Kidney epithelial cell (primary cell): ENCODE results near the gene ELMO3. TPM values are rescaled to one million over a fixed set of nuclear protein-coding genes. Genes with fewer than 3 reads are reported as not detected.
A peak's percentile ranks its signal among the peaks of the same experiment; 100 is the strongest.

Experiments used
- DNase-seq: peaks from one replicate; pipeline ENCODE4 v3.0.0-alpha.2; 2010; ENCODE audit warnings: low read depth
- H3K27me3 ChIP-seq: 2 replicates; pipeline ENCODE4 v1.6.0; 2011; ENCODE audit warnings: low read length; ENCODE audit not compliant: control insufficient read depth, insufficient read depth
- H3K36me3 ChIP-seq: 2 replicates; pipeline ENCODE4 v1.5.1; 2011; ENCODE audit warnings: low read length; ENCODE audit not compliant: control insufficient read depth, insufficient read depth
- H3K4me3 ChIP-seq: 2 replicates; pipeline ENCODE4 v1.5.1; 2011; ENCODE audit warnings: low read depth, mild to moderate bottlenecking, control low read depth, low read length
- CTCF ChIP-seq: IDR thresholded peaks from 2 replicates; pipeline ENCODE4 v1.5.1; 2011; ENCODE audit warnings: mild to moderate bottlenecking, moderate library complexity, low read length, control low read depth, inconsistent platforms; ENCODE audit not compliant: insufficient read depth, poor library complexity, severe bottlenecking
- total RNA-seq: library from RNA; depleted of rRNA; stranded (reverse); fragments of >200 nt; gene quantifications from 2 replicates; pipeline ENCODE4 v1.2.3, GENCODE V29; 2015

Gene ELMO3
- total RNA-seq, 1 donor from 2014 or later = 5.9 TPM

DNA sequence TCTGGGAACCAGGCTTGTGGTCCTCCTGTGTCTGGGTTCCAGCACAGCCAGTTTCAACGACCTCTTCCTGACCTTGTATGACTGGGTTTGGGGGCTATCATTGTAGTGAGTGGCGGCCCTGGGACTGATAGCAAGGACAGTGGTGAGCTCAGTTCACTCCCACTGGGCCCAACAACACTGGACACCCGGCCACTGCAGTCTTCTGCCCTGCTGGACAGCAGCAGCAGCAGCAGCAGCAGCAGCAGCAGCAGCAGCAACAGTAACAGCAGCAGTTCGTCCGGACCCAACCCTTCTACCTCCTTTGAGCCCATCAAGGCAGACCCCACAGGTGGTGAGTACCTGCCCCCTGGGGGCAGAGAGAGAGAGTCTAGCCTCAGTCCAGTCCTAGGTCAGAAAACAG, 3.3 kb upstream of the ELMO3 start:
- no peaks in the 10 kb centered on the region for H3K27me3 ChIP-seq
- no peak overlapping the region for H3K4me3 ChIP-seq
- peaks cover 2% of the 10 kb centered on the region for H3K36me3 ChIP-seq
- no peak for TF ChIP-seq CTCF
- no peak for DNase-seq

GRCh38 chr16:67196881-67197280, 2.0 kb upstream of the ELMO3 start:
- no peaks in the 10 kb centered on the region for H3K27me3 ChIP-seq
- no peak for TF ChIP-seq CTCF
- peaks cover 2% of the 10 kb centered on the region for H3K36me3 ChIP-seq
- no peak overlapping the region for H3K4me3 ChIP-seq
- DNase-seq = no peak

DNA sequence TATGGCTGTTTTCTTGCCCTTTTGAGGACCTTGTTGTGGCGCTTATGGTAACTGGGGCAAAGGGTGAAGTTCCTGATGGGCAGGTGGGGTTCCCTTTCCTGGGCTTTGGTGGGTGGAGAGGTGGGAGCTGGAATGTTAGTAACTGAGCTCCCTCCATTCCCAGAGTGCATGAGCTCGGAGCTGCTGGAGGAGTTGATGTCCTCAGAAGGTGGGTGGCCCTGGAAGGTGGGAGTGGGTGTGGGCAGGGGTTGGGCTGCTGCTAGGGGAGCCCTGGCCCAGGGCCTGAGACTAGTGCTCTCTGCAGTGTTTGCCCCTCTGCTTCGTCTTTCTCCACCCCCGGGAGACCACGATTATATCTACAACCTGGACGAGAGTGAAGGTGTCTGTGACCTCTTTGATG, 1.2 kb upstream of the ELMO3 start:
- no peaks in the 10 kb centered on the region for H3K27me3 ChIP-seq
- H3K36me3 ChIP-seq = peaks cover 2% of the 10 kb centered on the region
- no peak overlapping the region for H3K4me3 ChIP-seq
- no peak for DNase-seq
- no peak for TF ChIP-seq CTCF

DNA sequence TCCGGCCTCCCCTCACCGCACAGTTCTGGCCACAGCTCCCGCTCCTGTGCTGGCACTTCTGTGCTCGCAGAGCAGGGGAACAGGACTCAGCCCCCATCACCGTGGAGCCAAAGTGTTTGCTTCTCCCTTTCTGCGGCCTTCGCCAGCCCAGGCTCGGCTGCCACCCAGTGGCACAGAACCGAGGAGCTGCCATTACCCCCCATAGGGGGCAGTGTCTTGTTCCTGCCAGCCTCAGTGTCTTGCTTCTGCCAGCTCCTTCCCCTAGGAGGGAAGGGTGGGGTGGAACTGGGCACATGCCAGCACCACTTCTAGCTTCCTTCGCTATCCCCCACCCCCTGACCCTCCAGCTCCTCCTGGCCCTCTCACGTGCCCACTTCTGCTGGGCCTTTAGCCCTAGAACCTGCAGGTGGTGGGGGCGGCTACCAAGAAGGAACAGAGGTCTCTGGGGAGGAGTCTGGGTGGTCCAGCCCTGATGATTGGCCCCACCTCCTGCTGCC, 645 bp upstream of the ELMO3 start:
- DNase-seq = no peak
- peaks cover 2% of the 10 kb centered on the region for H3K36me3 ChIP-seq
- no peaks in the 10 kb centered on the region for H3K27me3 ChIP-seq
- no peak overlapping the region for H3K4me3 ChIP-seq
- peak; percentile 93 for TF ChIP-seq CTCF

DNA sequence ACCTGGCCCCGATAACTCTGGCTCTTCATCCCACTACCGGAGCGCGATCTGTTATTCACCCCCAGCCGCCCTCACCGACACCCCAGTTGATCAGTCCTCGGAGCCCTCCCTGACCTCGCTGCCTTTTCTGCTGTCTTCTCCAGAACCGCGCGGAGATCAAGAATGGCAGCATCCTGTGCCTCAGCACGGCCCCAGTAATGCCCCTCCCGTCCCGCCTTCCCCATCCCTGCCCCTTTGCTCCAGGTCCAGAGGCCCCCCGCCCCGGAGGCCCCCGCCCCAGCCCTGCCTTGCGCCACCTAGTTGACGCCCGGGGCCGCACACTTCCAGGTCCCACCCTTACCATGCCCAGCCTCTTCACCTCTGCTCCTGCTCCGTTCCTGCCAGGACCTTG, 872 bp downstream of the ELMO3 start:
- no peak for TF ChIP-seq CTCF
- H3K27me3 ChIP-seq = no peaks in the 10 kb centered on the region
- H3K36me3 ChIP-seq = peaks cover 2% of the 10 kb centered on the region
- DNase-seq = no peak
- H3K4me3 ChIP-seq = no peak overlapping the region

DNA sequence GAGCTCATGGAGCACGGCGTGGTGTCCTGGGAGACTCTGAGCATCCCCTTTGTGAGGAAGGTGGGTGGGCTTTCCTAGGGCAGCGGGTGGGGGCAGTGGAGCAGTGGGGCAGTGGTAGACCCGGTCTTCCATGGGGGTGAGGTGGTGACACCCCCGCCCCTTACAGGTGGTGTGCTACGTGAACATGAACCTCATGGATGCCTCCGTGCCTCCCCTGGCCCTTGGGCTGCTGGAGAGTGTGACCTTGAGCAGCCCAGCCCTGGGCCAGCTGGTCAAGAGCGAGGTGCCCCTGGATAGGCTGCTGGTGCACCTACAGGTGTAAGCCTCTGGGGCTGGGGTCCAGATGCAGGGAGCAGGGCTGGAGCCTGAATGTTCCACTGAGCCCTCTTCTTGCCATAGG, 1.6 kb downstream of the ELMO3 start:
- no peak for DNase-seq
- Histone ChIP-seq H3K36me3 (peaks cover 2% of the 10 kb centered on the region), H3K4me3 (no peak overlapping the region), H3K27me3 (no peaks in the 10 kb centered on the region)
- TF ChIP-seq CTCF = no peak
